GM12878 (cell line): ENCODE results near the gene KLHL36. TPM values are rescaled to one million over a fixed set of nuclear protein-coding genes. Genes with fewer than 3 reads are reported as not detected.

Experiments used
- ATF2 ChIP-seq: IDR thresholded peaks from 2 replicates; pipeline ENCODE4 v1.6.1; 2012; ENCODE audit warnings: low read length, inconsistent platforms
- ETV6 ChIP-seq, 2 experiments: fragments of 450-650 bp in 1 of 2; IDR thresholded peaks in 1 of 2; conservative IDR thresholded peaks in 1 of 2; 2 replicates each; pipeline ENCODE4 v1.6.1; 2014; ENCODE audit warnings: antibody characterized with exemption in 1 of 2, borderline replicate concordance in 1 of 2, low read depth in 1 of 2, mild to moderate bottlenecking in 1 of 2, moderate library complexity in 1 of 2
- HCFC1 ChIP-seq: fragments of 150-350 bp; IDR thresholded peaks from 2 replicates; pipeline ENCODE4 v1.6.1; 2014; ENCODE audit warnings: low read length
- IKZF1 ChIP-seq: fragments of 450-650 bp; conservative IDR thresholded peaks from 2 replicates; pipeline ENCODE4 v1.6.1; 2017; ENCODE audit warnings: antibody characterized with exemption, mild to moderate bottlenecking
- PAX5 ChIP-seq: IDR thresholded peaks from 2 replicates; pipeline ENCODE4 v1.6.1; 2011; ENCODE audit warnings: low read depth, low read length, borderline replicate concordance
- RELA ChIP-seq: fragments of 450-650 bp; IDR thresholded peaks from 2 replicates; pipeline ENCODE4 v1.8.0; 2014; ENCODE audit warnings: borderline replicate concordance; ENCODE audit not compliant: partially characterized antibody
- SMARCA5 ChIP-seq: fragments of 450-650 bp; IDR thresholded peaks from 2 replicates; pipeline ENCODE4 v1.6.1; 2017; ENCODE audit warnings: mild to moderate bottlenecking
- SMC3 ChIP-seq: IDR thresholded peaks from 2 replicates; pipeline ENCODE4 v1.6.1; 2011; ENCODE audit warnings: low read length, improper control_type of control experiment, borderline replicate concordance
- TAF1 ChIP-seq: IDR thresholded peaks from 2 replicates; pipeline ENCODE4 v1.6.1; 2011; ENCODE audit warnings: mild to moderate bottlenecking, low read depth, low read length, borderline replicate concordance
- YY1 ChIP-seq: IDR thresholded peaks from 2 replicates; pipeline ENCODE4 v1.6.1; 2011; ENCODE audit warnings: low read depth, mild to moderate bottlenecking, low read length
- polyA plus RNA-seq, 11 experiments: library from polyadenylated mRNA; depleted of rRNA in 4 of 11; unstranded in 6 of 11; stranded (reverse) in 5 of 11; fragments of >200 nt; fragmentation: Nextera tagmentation in 4 of 11; fragmentation: Illumina TruSeq in 1 of 11; extraction: Ambion mirVana in 4 of 11; extraction: Trizol in 1 of 11; gene quantifications; 1 replicate in 1 of 11; 2 replicates in 10 of 11; pipeline versions ENCODE4 v1.2.1 to v1.2.3, GENCODE V29; 2011 to 2016; ENCODE audit warnings: inconsistent platforms in 2 of 11, missing spikeins in 2 of 11, low read depth in 1 of 11
- total RNA-seq, 4 experiments: library from RNA; depleted of rRNA in 3 of 4; stranded (reverse); fragments of >200 nt in 3 of 4; fragmentation: Illumina TruSeq in 1 of 4; extraction: Trizol in 1 of 4; gene quantifications; 2 replicates each; pipeline versions ENCODE4 v1.2.1 to v1.2.3, GENCODE V29; 2013 to 2021
- TF ChIP-seq, protein P1 (sequence below): fragments of 450-650 bp; IDR thresholded peaks from 2 replicates; pipeline ENCODE4 v1.6.1; 2017; ENCODE audit warnings: mild to moderate bottlenecking, moderate library complexity

Gene KLHL36
- total and polyA plus RNA-seq, 10 of the 15 experiments (the other 5 are each of a cell fraction or from before 2014, with no cell fraction given) = 2.6 to 45.3 (median 16.8) TPM

DNA sequence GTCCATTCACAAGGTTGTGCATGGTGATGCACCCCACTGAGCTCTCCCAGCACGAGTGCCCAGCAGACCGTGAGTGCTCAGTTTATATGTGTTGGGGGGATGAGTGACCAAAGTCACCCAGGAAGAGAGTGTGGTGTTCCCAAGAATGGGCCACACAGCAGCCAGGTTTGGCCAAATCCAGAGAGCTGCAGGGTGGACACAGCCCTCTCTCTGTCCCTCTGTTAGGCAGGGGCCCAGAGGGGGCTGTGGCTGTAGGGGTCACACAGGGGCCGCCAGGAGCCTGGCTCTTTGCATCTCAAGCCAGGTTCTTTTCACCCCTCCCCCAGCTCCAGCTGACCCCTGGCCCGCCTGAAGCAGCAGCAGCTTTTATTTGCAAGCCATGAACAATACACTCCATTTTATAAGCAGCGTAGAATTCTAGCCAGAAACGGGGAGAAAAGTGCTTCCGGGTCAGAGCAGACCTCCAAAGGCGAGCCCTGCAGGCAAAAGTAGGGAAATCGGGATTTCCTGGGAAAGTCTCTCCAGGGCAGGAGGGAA lies 43.8 kb upstream of the KLHL36 start (continued):
- TF ChIP-seq, protein P1, sequence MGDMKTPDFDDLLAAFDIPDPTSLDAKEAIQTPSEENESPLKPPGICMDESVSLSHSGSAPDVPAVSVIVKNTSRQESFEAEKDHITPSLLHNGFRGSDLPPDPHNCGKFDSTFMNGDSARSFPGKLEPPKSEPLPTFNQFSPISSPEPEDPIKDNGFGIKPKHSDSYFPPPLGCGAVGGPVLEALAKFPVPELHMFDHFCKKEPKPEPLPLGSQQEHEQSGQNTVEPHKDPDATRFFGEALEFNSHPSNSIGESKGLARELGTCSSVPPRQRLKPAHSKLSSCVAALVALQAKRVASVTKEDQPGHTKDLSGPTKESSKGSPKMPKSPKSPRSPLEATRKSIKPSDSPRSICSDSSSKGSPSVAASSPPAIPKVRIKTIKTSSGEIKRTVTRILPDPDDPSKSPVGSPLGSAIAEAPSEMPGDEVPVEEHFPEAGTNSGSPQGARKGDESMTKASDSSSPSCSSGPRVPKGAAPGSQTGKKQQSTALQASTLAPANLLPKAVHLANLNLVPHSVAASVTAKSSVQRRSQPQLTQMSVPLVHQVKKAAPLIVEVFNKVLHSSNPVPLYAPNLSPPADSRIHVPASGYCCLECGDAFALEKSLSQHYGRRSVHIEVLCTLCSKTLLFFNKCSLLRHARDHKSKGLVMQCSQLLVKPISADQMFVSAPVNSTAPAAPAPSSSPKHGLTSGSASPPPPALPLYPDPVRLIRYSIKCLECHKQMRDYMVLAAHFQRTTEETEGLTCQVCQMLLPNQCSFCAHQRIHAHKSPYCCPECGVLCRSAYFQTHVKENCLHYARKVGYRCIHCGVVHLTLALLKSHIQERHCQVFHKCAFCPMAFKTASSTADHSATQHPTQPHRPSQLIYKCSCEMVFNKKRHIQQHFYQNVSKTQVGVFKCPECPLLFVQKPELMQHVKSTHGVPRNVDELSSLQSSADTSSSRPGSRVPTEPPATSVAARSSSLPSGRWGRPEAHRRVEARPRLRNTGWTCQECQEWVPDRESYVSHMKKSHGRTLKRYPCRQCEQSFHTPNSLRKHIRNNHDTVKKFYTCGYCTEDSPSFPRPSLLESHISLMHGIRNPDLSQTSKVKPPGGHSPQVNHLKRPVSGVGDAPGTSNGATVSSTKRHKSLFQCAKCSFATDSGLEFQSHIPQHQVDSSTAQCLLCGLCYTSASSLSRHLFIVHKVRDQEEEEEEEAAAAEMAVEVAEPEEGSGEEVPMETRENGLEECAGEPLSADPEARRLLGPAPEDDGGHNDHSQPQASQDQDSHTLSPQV = 0 out of 2 replicates have a peak, but pooled peaks have one; percentile 58
- no peak for TF ChIP-seq HCFC1
- no peak for TF ChIP-seq SMC3
- no peak for TF ChIP-seq YY1
- TF ChIP-seq ETV6 (conservative IDR thresholded peaks at IDR 0.05 in 1 of 2, IDR thresholded peaks at IDR 0.05 in 1 of 2; ENCODE audit: borderline replicate concordance in 1 of 2, low read depth in 1 of 2) = no peak
- no peak for TF ChIP-seq TAF1
- TF ChIP-seq IKZF1 = peak; percentile 62
- TF ChIP-seq PAX5 = peak; percentile 94
- TF ChIP-seq SMARCA5 = no peak
- no peak for TF ChIP-seq RELA
- no peak for TF ChIP-seq ATF2
